ENCODE measurements around the gene PRRX1.

The PRRX1 gene

DNA sequence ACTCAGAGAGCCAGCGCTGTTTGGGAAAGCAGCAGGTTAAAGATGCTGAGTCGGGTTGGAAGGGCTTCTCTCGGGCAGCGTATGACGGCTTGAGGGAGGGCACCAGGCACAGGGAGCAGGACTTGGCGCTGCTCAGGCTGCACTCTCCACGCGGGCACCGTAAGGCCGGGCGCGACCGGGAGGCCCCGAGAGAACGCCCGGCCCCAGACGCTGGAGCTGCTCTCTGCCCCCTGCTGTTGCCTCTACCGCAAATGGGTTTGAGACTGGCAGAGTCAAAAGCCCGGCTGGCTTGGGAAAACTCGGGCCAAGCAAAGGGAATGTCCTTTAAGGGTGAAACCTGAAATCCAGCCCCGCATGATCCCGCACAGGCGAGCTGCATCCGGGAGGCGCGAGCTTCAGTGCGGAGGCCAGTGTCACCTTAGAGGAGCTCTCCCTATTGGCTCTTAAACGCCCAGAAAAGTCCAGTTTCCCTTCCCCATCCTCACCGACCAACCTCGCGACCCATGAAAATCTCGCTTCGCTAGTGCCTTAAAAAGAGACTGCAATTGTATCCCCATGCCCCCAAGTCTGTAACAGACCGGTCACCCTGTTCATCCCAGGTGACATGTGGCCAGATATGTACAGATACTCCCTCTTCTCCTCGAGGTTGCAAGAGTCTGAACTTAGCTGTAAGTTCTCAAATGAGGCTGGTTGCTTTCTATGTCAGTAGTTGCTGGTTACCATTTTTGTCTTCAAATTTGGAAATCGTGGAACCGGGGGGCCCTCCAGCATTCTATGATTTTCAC is 1.1 kb downstream of the PRRX1 start:
- DNase-seq = no peak

DNA sequence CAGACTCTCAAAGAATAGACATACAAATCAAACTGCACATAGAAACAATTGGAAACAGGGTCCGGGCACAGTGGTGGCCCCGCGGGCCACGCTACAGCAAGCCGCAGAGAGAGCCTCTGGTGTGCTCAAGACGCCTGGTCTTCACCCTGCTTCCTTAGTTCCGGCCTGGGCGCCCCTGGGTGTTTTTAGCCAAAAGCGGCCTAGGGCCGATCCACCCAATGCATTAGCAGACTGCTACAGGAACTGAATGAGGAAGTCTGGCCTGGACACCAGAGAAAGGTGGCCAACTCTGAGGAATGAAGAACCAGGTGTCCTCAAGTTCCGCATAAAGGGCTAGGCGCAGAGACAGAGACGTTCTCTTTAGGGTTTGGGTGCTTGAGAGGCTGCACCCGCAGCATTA is 1.7 kb downstream of the PRRX1 start:
- no peak for DNase-seq

GRCh38 chr1:170666541-170667254 is 2.8 kb downstream of the PRRX1 start:
- DNase-seq = no peak

- DNase-seq = no peak
Observed at GRCh38 chr1:170668209-170669106, 4.5 kb downstream of the PRRX1 start.

GRCh38 chr1:170669107-170669445 is 5.1 kb downstream of the PRRX1 start:
- no peak for DNase-seq

DNA sequence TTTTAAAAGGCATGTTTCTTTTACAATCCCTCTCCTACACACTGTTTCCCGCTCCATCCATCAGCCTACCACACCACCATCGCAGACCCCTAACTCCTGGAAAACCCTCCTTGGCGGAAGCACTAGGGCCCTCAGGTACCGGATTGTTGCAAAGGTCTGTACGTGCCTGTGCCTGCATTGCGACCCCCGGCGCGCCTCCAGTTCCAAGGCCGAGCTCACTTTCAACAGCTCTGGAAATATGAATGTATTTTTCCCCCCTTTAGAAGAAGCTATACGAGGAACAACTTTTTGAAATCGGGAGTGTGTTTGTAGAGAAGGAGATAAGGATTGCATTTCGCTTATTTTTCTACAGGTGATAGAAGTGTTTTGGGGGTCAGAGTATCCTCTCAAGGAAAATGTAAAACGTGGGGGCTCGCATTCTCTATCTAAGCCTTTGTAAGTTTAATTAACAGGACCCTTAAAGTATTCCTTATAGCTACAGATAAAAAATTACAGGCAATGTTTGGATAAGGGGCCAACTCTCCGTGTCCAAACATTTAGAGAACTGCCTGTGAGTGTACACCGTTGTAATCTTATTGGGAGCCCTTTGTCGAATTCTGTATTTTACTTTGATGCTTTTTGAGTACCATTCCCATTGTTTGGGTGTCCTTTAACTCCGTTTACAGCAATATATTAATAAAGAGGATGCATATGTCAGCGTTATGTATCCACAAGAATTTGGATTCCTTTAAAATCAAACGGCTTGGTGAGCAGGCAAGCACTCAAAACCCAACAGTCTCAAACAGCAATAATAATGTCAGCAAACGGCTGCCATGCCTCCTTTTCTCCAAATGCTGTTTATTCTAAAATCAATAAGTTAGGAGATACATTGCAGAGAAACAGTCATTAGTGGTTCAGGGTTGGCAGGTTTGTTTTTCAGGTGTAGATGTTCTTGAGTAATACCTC is 5.9 kb downstream of the PRRX1 start:
- DNase-seq = no peak

GRCh38 chr1:170670802-170671628 is 7.1 kb downstream of the PRRX1 start:
- no peak for DNase-seq

DNA sequence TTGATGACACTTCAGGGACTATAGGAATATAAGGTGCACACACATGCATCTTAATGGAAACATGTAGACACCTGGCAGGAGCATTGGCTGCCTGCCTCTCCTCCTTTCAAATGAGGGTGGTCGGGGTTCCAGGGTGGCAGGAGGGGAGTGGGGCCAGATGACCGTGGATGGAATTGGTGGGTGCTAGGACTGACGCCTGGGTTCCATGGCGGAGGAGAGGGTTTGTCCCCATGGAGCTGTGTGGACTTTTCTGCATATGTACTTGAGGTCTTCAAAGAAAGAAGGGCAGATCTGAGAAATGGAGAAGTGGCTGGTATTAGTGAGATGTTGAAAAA is 7.7 kb downstream of the PRRX1 start:
- DNase-seq = no peak

- no peak for DNase-seq
Observed at GRCh38 chr1:170672316-170672715, 8.4 kb downstream of the PRRX1 start.

DNA sequence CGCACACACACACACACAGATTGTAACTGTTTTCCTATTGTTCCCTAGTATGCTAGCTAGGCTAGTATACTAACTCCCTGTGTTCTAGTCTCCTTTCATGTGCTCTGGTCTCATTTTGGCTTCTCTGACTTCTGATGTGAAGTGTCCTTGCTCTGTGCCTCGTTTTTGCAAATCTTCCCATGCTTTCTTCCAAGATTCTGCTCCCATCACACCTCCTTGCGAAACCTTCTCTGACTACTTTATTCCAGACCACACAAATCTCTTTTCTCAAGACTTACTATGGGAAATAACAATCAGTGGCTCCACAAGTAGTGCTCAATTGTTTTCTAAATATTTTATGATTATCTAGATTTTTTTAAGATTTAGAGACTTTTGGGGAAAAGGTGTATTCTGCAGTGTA is 10.3 kb downstream of the PRRX1 start:
- DNase-seq = no peak

- DNase-seq = no peak
Observed at GRCh38 chr1:170674986-170675385, 11.1 kb downstream of the PRRX1 start.

GRCh38 chr1:170675865-170676264 is 11.9 kb downstream of the PRRX1 start:
- DNase-seq = no peak

DNA sequence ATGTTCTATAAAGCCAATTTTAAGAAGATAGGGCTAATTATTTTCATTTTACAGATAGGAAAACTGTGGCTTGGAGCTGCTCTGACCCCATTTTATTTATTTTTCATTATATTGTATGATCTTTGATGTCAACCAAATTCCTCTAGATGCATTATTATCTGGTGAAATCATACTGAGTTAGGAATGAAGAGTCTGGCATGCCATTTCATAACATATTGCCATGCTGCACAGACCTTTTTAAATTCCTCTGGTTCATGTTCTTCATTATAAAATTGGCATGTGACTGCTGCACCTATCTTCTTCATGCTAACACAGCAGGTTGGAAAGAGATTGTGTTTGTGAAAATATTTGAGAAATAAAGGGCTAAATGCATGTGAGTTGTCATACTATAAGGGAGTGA is 12.7 kb downstream of the PRRX1 start:
- no peak for DNase-seq

DNA sequence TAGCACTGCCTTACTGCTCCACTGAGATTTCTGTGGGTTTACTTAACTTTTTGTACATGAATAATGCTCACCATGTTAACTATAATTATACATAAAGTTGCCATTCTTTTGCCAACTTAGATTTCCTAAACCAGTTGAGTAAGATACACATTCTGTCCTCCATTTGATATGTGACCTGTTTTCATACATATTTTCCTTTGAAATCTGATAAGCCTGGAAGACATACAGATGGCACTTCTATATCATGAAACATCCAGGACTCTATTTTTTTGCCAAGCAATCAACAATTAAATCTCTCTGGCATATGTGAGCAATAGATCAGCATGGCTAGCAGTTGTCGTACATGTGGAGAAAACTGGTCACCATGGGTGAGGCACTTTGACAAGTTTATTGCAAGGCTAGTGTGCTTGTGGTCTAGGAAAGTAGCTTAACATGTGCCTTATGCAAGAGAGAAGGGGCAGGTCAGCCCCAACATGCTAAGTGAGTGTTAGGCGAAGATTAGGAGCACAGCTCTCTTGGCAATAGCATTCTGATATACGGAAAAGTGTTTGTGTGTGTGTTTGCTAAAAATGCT is 14.2 kb downstream of the PRRX1 start:
- no peak for DNase-seq

DNA sequence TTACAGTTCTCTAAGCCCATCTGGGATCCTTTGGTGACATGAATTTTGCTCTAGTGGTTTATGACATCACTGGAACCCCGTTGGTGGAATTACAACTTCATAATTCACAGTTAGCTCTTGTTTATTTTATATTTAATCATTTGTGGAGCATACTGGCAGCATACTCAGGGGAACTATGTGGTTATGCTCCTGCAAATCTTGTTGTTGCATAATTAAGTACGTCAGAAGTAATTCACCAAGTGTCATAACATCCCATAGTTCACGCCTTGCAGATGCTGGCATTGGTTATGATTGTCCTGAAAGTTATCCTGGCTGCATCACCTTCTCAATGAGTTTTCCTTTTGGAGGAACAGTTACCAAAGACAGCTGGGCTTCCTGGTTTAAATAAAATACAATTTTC is 16.5 kb downstream of the PRRX1 start:
- DNase-seq = no peak

- no peak for DNase-seq
Observed at GRCh38 chr1:170682169-170682568, 18.2 kb downstream of the PRRX1 start.

DNA sequence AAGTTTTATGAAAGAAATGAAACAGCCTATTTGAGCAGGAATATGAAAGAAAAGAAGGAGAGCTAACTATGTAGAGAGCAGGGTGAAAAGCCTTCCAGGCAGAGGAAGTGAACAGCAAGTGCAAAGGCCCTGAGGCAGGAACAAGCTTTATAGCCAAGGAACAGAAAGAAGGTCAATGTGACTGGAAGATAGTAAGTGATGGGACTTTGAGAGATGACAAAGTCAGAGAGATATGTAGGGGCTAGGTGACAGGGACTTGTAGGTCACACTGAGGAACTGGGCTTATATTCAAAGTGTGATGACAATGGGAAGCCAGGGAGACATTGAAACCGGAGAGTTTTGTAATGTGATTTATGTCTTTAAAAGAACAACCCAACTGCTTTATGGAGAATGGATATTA is 18.9 kb downstream of the PRRX1 start:
- DNase-seq = no peak

- DNase-seq = no peak
Observed at GRCh38 chr1:170685166-170685565, 21.2 kb downstream of the PRRX1 start.

DNA sequence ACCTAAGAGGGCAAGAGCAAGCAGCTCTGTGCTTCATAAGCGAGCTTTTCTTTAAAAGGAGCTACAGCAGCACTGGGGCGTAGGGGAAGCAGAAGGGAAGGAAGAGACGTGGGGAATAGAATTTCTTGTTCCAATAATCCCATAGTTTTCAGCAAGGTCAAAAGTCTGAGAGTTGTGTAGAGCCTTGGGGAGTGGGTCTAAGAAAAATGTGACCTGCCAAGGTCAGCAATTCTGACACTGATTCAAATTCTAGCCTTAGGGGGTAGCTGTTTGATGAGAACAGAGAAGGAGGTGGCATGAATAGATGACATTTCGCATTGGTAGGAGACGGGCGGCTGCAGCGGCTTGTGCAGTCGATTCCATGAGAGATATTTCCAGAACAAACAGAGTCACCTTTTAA is 22.4 kb downstream of the PRRX1 start:
- no peak for DNase-seq

GRCh38 chr1:170687621-170688020 is 23.7 kb downstream of the PRRX1 start:
- DNase-seq = no peak

DNA sequence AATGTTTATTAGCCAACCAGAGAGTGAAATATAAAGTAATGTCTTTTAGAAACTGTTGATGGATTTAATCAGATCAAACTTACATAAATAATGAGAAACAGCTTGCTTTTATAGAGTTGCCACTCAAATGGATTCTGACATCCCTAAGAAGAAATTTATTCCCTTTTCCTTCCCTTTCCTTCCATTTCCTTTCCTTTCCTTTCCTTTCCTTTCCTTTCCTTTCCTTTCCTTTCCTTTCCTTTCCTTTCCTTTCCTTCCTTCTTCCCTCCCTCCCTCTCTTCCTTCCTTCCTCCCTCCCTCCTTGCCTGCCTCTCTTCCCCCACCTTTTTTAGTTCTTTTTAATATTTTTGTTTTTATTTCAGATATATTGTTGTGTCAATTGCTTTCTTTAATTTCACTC is 27.3 kb downstream of the PRRX1 start:
- DNase-seq = no peak
